H1 (cell line): Measurements from ENCODE around the gene SLC35F3. TPM values are rescaled to one million over a fixed set of nuclear protein-coding genes. Genes with fewer than 3 reads are reported as not detected.

Source experiments
- CTCF ChIA-PET: fragments of 300-600 bp; sonication (Branson Sonifier 250); formaldehyde crosslinking; loops from one replicate; lab custom pipeline; 2021; ENCODE audit not compliant: partially characterized antibody; lab: Charles Lee
- POLR2A ChIA-PET: fragments of 300-600 bp; sonication (Branson Sonifier 250); formaldehyde crosslinking; loops from one replicate; lab custom pipeline; 2021; ENCODE audit warnings: inconsistent platforms; ENCODE audit not compliant: partially characterized antibody; lab: Charles Lee
- DNase-seq, 2 experiments: peaks; one replicate each; pipeline versions ENCODE4 v3.0.0 to v3.0.0-alpha.2; 2010 to 2022; ENCODE audit warnings: low spot score in 2 of 2, low read depth in 1 of 2, mixed read lengths in 1 of 2
- FAIRE-seq: peaks from 2 replicates; lab custom pipeline; 2011; peaks lifted over from hg19 to GRCh38; lab: Jason Lieb, UNC
- H2AFZ ChIP-seq: 2 replicates; pipeline ENCODE4 v1.8.1; 2012; ENCODE audit warnings: low read length, inconsistent platforms
- H2AK5ac ChIP-seq: 2 replicates; pipeline ENCODE4 v1.6.1; 2013; ENCODE audit warnings: low read depth, low read length
- H2BK120ac ChIP-seq: replicated peaks from 2 replicates; pipeline ENCODE3; 2013; ENCODE audit warnings: low read depth, low read length, inconsistent platforms
- H2BK12ac ChIP-seq: 2 replicates; pipeline ENCODE4 v1.6.1; 2013; ENCODE audit warnings: low read depth, low read length
- H2BK15ac ChIP-seq: 2 replicates; pipeline ENCODE4 v1.6.1; 2013; ENCODE audit warnings: low read length
- H2BK20ac ChIP-seq: 2 replicates; pipeline ENCODE4 v1.6.1; 2013; ENCODE audit warnings: low read length
- H2BK5ac ChIP-seq: 2 replicates; pipeline ENCODE4 v1.6.1; 2013; ENCODE audit warnings: low read depth, low read length
- H3K14ac ChIP-seq: 2 replicates; pipeline ENCODE4 v1.6.1; 2013; ENCODE audit warnings: inconsistent platforms; ENCODE audit not compliant: insufficient read length
- H3K18ac ChIP-seq: 2 replicates; pipeline ENCODE4 v1.6.1; 2013; ENCODE audit warnings: low read length; ENCODE audit errors: extremely low read depth
- H3K23ac ChIP-seq: 2 replicates; pipeline ENCODE4 v1.6.1; 2013; ENCODE audit warnings: inconsistent platforms; ENCODE audit not compliant: insufficient read length
- H3K23me2 ChIP-seq: 2 replicates; pipeline ENCODE4 v1.6.1; 2013; ENCODE audit warnings: low read depth, low read length
- H3K27ac ChIP-seq: 2 replicates; pipeline ENCODE4 v1.6.1; 2011; ENCODE audit warnings: low read depth, low read length, inconsistent platforms
- H3K27me3 ChIP-seq, 4 experiments: replicated peaks in 1 of 4; 1 replicate in 1 of 4; 2 replicates in 3 of 4; pipeline versions ENCODE4 v1.6.1 to v1.8.1; 2011 to 2013; ENCODE audit warnings: low read length in 3 of 4, mild to moderate bottlenecking in 3 of 4, inconsistent platforms in 2 of 4, mixed read lengths in 2 of 4, moderate library complexity in 1 of 4; ENCODE audit not compliant: control insufficient read depth in 3 of 4, insufficient read depth in 3 of 4; ENCODE audit errors: extremely low read depth in 1 of 4
- H3K36me3 ChIP-seq, 4 experiments: 2 replicates each; pipeline versions ENCODE4 v1.6.1 to v1.8.1; 2011 to 2013; ENCODE audit warnings: mild to moderate bottlenecking in 4 of 4, low read length in 3 of 4, moderate library complexity in 2 of 4, control low read depth in 1 of 4, inconsistent platforms in 1 of 4; ENCODE audit not compliant: insufficient read depth in 4 of 4, control insufficient read depth in 2 of 4
- H3K4ac ChIP-seq: replicated peaks from 2 replicates; pipeline ENCODE3; 2013; ENCODE audit warnings: low read length, low read depth, mixed read lengths, inconsistent platforms; ENCODE audit not compliant: insufficient read length
- H3K4me1 ChIP-seq, 4 experiments: replicated peaks in 1 of 4; 1 replicate in 1 of 4; 2 replicates in 3 of 4; pipeline versions ENCODE4 v1.6.1 to v1.8.1; 2011 to 2013; ENCODE audit warnings: low read length in 3 of 4, inconsistent platforms in 2 of 4, mixed read lengths in 1 of 4; ENCODE audit not compliant: insufficient read depth in 4 of 4, control insufficient read depth in 3 of 4
- H3K4me2 ChIP-seq, 2 experiments: 2 replicates each; pipeline versions ENCODE4 v1.6.1 to v1.8.1; 2011 to 2013; ENCODE audit warnings: low read depth in 2 of 2, low read length in 2 of 2, control low read depth in 1 of 2, inconsistent platforms in 1 of 2, mild to moderate bottlenecking in 1 of 2; ENCODE audit not compliant: insufficient read depth in 1 of 2
- H3K4me3 ChIP-seq, 4 experiments: fragments of 200-600, 300-600 bp in 1 of 4; sonication (generic), shearing (Covaris generic), sonication (Bioruptor Twin) in 1 of 4; 2 replicates each; pipeline versions ENCODE4 v1.5.1 to v1.8.1; 2011 to 2016; ENCODE audit warnings: low read length in 4 of 4, low read depth in 3 of 4, control low read depth in 2 of 4, inconsistent platforms in 2 of 4, mild to moderate bottlenecking in 2 of 4, mixed read lengths in 1 of 4, moderate library complexity in 1 of 4; ENCODE audit not compliant: insufficient read depth in 2 of 4; ENCODE audit errors: extremely low read depth in 1 of 4
- H3K56ac ChIP-seq: replicated peaks from 2 replicates; pipeline ENCODE3; 2013; ENCODE audit warnings: low read depth, mild to moderate bottlenecking, mixed read lengths, low read length, inconsistent platforms; ENCODE audit not compliant: insufficient read length
- H3K79me1 ChIP-seq: 2 replicates; pipeline ENCODE4 v1.6.1; 2013; ENCODE audit warnings: low read depth, low read length, control low read depth
- H3K79me2 ChIP-seq, 2 experiments: 2 replicates each; pipeline versions ENCODE4 v1.6.1 to v1.8.1; 2012 to 2013; ENCODE audit warnings: low read length in 2 of 2, mild to moderate bottlenecking in 2 of 2, inconsistent platforms in 1 of 2; ENCODE audit not compliant: insufficient read depth in 2 of 2, control insufficient read depth in 1 of 2
- H3K9ac ChIP-seq, 4 experiments: replicated peaks in 1 of 4; 1 replicate in 1 of 4; 2 replicates in 3 of 4; pipeline versions ENCODE4 v1.6.1 to v1.8.1; 2011 to 2013; ENCODE audit warnings: low read depth in 3 of 4, low read length in 3 of 4, control low read depth in 2 of 4, mild to moderate bottlenecking in 2 of 4, moderate library complexity in 2 of 4, inconsistent platforms in 1 of 4; ENCODE audit errors: extremely low read depth in 1 of 4
- H3K9me3 ChIP-seq, 2 experiments: 2 replicates each; pipeline versions ENCODE4 v1.6.1 to v1.8.1; 2012 to 2013; ENCODE audit warnings: mild to moderate bottlenecking in 2 of 2, moderate library complexity in 2 of 2, control low read depth in 1 of 2, inconsistent platforms in 1 of 2, low read depth in 1 of 2, low read length in 1 of 2, mixed read lengths in 1 of 2; ENCODE audit not compliant: insufficient read depth in 2 of 2
- H4K20me1 ChIP-seq, 2 experiments: replicated peaks in 1 of 2; 2 replicates each; pipeline versions ENCODE3 to v1.8.1; 2011 to 2013; ENCODE audit warnings: inconsistent platforms in 2 of 2, low read length in 2 of 2, mild to moderate bottlenecking in 1 of 2; ENCODE audit not compliant: insufficient read depth in 2 of 2, control insufficient read depth in 1 of 2
- H4K5ac ChIP-seq: 2 replicates; pipeline ENCODE4 v1.6.1; 2013; ENCODE audit warnings: low read length, low read depth, mixed read lengths, inconsistent platforms; ENCODE audit not compliant: insufficient read length
- H4K8ac ChIP-seq: 2 replicates; pipeline ENCODE4 v1.8.0; 2013; ENCODE audit warnings: mild to moderate bottlenecking, moderate library complexity, low read length, inconsistent platforms; ENCODE audit not compliant: insufficient read depth; ENCODE audit errors: extremely low read depth
- H4K91ac ChIP-seq: replicated peaks from 2 replicates; pipeline ENCODE3; 2013; ENCODE audit warnings: low read length, mixed read lengths, inconsistent platforms; ENCODE audit not compliant: insufficient read length
- CTCF ChIP-seq, 3 experiments: IDR thresholded peaks; 1 replicate in 2 of 3; 2 replicates in 1 of 3; pipeline versions ENCODE4 v1.5.1 to v1.6.1; 2011; ENCODE audit warnings: low read length in 3 of 3, mild to moderate bottlenecking in 3 of 3, inconsistent platforms in 2 of 3, low read depth in 1 of 3, moderate library complexity in 1 of 3; ENCODE audit not compliant: insufficient read depth in 1 of 3; ENCODE audit errors: control extremely low read depth in 1 of 3
- GTF2F1 ChIP-seq: IDR thresholded peaks from 2 replicates; pipeline ENCODE4 v1.6.1; 2012; ENCODE audit warnings: low read depth, low read length, improper control_type of control experiment, borderline replicate concordance
- HDAC2 ChIP-seq, 2 experiments: fragments of 300-600 bp in 1 of 2; sonication (generic) in 1 of 2; IDR thresholded peaks; 2 replicates each; pipeline ENCODE4 v1.6.1; 2011 to 2012; ENCODE audit warnings: low read depth in 2 of 2, low read length in 2 of 2, mild to moderate bottlenecking in 2 of 2, moderate library complexity in 2 of 2, borderline replicate concordance in 1 of 2, inconsistent platforms in 1 of 2
- HDAC6 ChIP-seq: IDR thresholded peaks from one replicate; pipeline ENCODE4 v1.7.1; 2012; ENCODE audit warnings: low read depth, mild to moderate bottlenecking, inconsistent platforms, low read length, moderate library complexity
- RBBP5 ChIP-seq: IDR thresholded peaks from 2 replicates; pipeline ENCODE4 v1.7.1; 2012; ENCODE audit warnings: low read depth, mild to moderate bottlenecking, inconsistent platforms, low read length, moderate library complexity, borderline replicate concordance
- RFX5 ChIP-seq: IDR thresholded peaks from 2 replicates; pipeline ENCODE4 v1.6.1; 2011; ENCODE audit warnings: low read depth, low read length, improper control_type of control experiment, borderline replicate concordance
- RNF2 ChIP-seq: fragments of 200-900, 300-1000 bp; sonication (generic); IDR thresholded peaks from 2 replicates; pipeline ENCODE4 v1.7.1; 2016; ENCODE audit warnings: borderline replicate concordance, low read depth, mild to moderate bottlenecking, antibody characterized with exemption, low read length; ENCODE audit not compliant: poor library complexity, severe bottlenecking; ENCODE audit errors: missing control alignments
- RXRA ChIP-seq: IDR thresholded peaks from 2 replicates; pipeline ENCODE4 v1.6.1; 2011; ENCODE audit warnings: low read depth, mild to moderate bottlenecking, low read length, moderate library complexity; ENCODE audit not compliant: insufficient read depth
- SP1 ChIP-seq: IDR thresholded peaks from 2 replicates; pipeline ENCODE4 v1.6.1; 2011; ENCODE audit warnings: low read depth, low read length
- WGBS, 2 experiments: shearing (Covaris generic) in 1 of 2; methylation state at CpG; one replicate each; pipeline versions ENCODE4 v1.1.6 to v1.1.7; 2013 to 2015; ENCODE audit warnings: low lambda C conversion rate in 2 of 2, mixed read lengths in 2 of 2, inconsistent platforms in 1 of 2, low coverage in 1 of 2, missing lambda C conversion rate in 1 of 2; ENCODE audit not compliant: insufficient replicate concordance in 2 of 2, insufficient coverage in 1 of 2, insufficient read length in 1 of 2; ENCODE audit errors: extremely low coverage in 1 of 2, missing lambda C conversion rate in 1 of 2; 5-methylcytosine and 5-hydroxymethylcytosine counted together
- polyA plus RNA-seq, 7 experiments: library from polyadenylated mRNA; depleted of rRNA in 3 of 7; stranded (reverse) in 5 of 7; unstranded in 2 of 7; fragments of >200 nt in 5 of 7; fragments of 200-250 nt in 2 of 7; gene quantifications; 1 replicate in 5 of 7; 2 replicates in 1 of 7; 4 replicates in 1 of 7; pipeline versions ENCODE4 v1.2.1 to v1.2.3, GENCODE V29; 2011 to 2013; ENCODE audit warnings: missing spikeins in 2 of 7, mixed read lengths in 2 of 7
- total RNA-seq: library from RNA; stranded (reverse); fragmentation: NEBNext Ultra II Directional; extraction: Animal tissue kit (Norgen Biotek cat#: 25700); gene quantifications from 2 replicates; pipeline ENCODE4 v1.2.1, GENCODE V29; 2021

SLC35F3 gene
- total and polyA plus RNA-seq, 2 of the 8 experiments (the other 6 are each of a cell fraction or from before 2014, with no cell fraction given), result 0.78 to 1.2 TPM

DNA sequence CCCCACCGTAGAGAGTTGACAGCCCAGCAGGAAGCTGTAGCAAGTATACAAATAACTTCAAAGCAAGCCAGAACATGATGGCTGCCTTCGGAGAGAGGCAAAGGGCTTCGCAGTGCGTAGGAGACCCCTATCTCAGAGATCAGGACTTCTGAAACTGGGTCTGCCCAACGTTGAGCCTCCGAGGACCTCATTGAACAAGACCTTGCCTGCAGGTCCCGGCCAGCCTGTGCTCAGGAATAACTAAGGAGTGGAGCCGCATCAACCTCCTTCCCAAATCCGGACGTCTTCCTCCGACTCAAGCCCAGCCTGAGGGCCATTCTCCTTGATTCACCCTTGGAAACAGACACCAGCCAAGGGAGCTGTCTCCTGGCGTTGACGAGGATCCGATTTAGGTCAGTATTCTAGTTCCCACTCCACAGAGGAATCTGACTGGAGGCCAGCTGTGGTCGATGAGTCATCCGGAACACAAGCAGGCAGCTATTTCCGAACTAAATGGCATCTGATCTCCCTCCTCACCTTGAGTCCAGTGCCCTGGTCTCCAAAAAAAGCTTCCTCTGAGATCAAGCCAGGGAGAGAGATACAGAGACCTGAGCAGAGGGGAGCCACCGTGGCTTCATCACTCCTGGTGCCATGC, 302.3 kb downstream of the SLC35F3 start:
- 93% methylated on average over 18 of the region's 18 CpGs; no CpG with 5 or more reads in 1 of the 2 experiments for WGBS, 2 experiments
- no peak for FAIRE-seq
- H3K27me3 ChIP-seq, result no peaks in the 10 kb centered on the region
- TF ChIP-seq HDAC6 (no peak), SP1 (no peak), RXRA (no peak), RBBP5 (no peak), CTCF (IDR thresholded peaks at IDR 0.05; ENCODE audit: control extremely low read depth in 1 of 3, insufficient read depth in 1 of 3, low read depth in 1 of 3, low read length in 3 of 3) (no peak), HDAC2 (IDR thresholded peaks at IDR 0.05; ENCODE audit: borderline replicate concordance in 1 of 2, low read depth in 2 of 2, low read length in 2 of 2) (no peak), GTF2F1 (no peak), RNF2 (no peak), RFX5 (no peak)

More for the DNA sequence above, 302.3 kb downstream of the SLC35F3 start:
- Histone ChIP-seq H4K5ac (no peak overlapping the region), H2BK5ac (no peak overlapping the region), H3K23me2 (no peaks in the 10 kb centered on the region; the same call in 1 of the 2 replicates), H3K36me3 (no peaks in the 10 kb centered on the region), H3K23ac (no peak overlapping the region), H3K4me1 (no peaks in the 10 kb centered on the region), H3K9ac (no peak overlapping the region), H4K20me1 (no peaks in the 10 kb centered on the region), H3K79me2 (no peaks in the 10 kb centered on the region), H3K27ac (no peak overlapping the region), H3K18ac (no peak overlapping the region), H2BK20ac (no peak overlapping the region), H3K4me2 (no peak overlapping the region), H3K14ac (no peak overlapping the region), H2AK5ac (no peak overlapping the region), H2AFZ (no peak overlapping the region), H3K9me3 (0 out of 4 replicates have a peak, but pooled peaks cover 0 to 5% of the 10 kb centered on the region in 2 experiments), H3K4me3 (no peak overlapping the region), H4K8ac (no peak overlapping the region), H2BK120ac (no peak overlapping the region), H2BK12ac (no peak overlapping the region), H3K56ac (no peak overlapping the region), H3K4ac (no peak overlapping the region), H3K79me1 (no peaks in the 10 kb centered on the region), H2BK15ac (no peak overlapping the region), H4K91ac (no peak overlapping the region)
- ChIA-PET CTCF (interaction anchor here (0.5 to 1.2 kb wide), 2 partner anchors 18 to 231 kb away, joined by 3 read pairs; no protein-coding TSS in a partner anchor), POLR2A (interaction anchor here (0.9 kb wide), 1 partner anchor 813 kb away, joined by 3 read pairs; no protein-coding TSS in a partner anchor)
- DNase-seq, result no peak
